NCI-H82 treated with DMSO at 0.1 percent for 48 hours (cell line): ENCODE results near the gene NABP2.

Experiments used
- DNase-seq: peaks from one replicate; lab custom pipeline; 2025; ENCODE audit not compliant: unreplicated experiment; lab: John Stamatoyannopoulos, UW

Gene NABP2

GRCh38 chr12:56212361-56212760 is 11.8 kb upstream of the NABP2 start:
- no peak for DNase-seq

- no peak for DNase-seq
Measured at GRCh38 chr12:56213878-56214277, 10.3 kb upstream of the NABP2 start.

GRCh38 chr12:56216461-56216860 is 7.7 kb upstream of the NABP2 start:
- DNase-seq: no peak

- no peak for DNase-seq
Measured at GRCh38 chr12:56219840-56220239, 4.3 kb upstream of the NABP2 start.

GRCh38 chr12:56220611-56221231 is 3.4 kb upstream of the NABP2 start:
- no peak for DNase-seq

GRCh38 chr12:56221232-56221756 is 2.8 kb upstream of the NABP2 start:
- DNase-seq: no peak

- DNase-seq: peak; percentile 93
Measured at GRCh38 chr12:56221757-56222530, 2.2 kb upstream of the NABP2 start, which contains the start of gene RNF41. RNF41 (minus strand) TSS chr12:56221922; CDS start chr12:56214047, 7,875 bp downstream.

- peak; percentile 62 for DNase-seq
Measured at GRCh38 chr12:56222531-56222895, 1.6 kb upstream of the NABP2 start.

GRCh38 chr12:56223571-56224101 is 506 bp upstream of the NABP2 start:
- no peak for DNase-seq

- DNase-seq: no peak
Measured at GRCh38 chr12:56224954-56225353, 812 bp downstream of the NABP2 start.

- no peak for DNase-seq
Measured at GRCh38 chr12:56229082-56229481, 4.9 kb downstream of the NABP2 start.

GRCh38 chr12:56229916-56230431 is 5.8 kb downstream of the NABP2 start, which contains the start of gene SLC39A5:
SLC39A5 (plus strand) TSS chr12:56230051; CDS start chr12:56231275, 1,224 bp downstream.
- no peak for DNase-seq

- DNase-seq: no peak
Measured at GRCh38 chr12:56230432-56231183, 6.5 kb downstream of the NABP2 start.

GRCh38 chr12:56231184-56231582 is 7.0 kb downstream of the NABP2 start:
- no peak for DNase-seq

- DNase-seq: no peak
Measured at GRCh38 chr12:56234746-56235436, 10.7 kb downstream of the NABP2 start.

- DNase-seq: no peak
Measured at GRCh38 chr12:56236091-56236490, 11.9 kb downstream of the NABP2 start.

GRCh38 chr12:56236985-56237384 is 12.8 kb downstream of the NABP2 start:
- DNase-seq: no peak

GRCh38 chr12:56237552-56237951 is 13.4 kb downstream of the NABP2 start:
- no peak for DNase-seq

GRCh38 chr12:56241424-56242303 is 17.5 kb downstream of the NABP2 start:
- DNase-seq: no peak
